Measurements from ENCODE around the gene SCIMP. TPM values are rescaled to one million over a fixed set of nuclear protein-coding genes. Genes with fewer than 3 reads are reported as not detected.

The SCIMP gene
- total and polyA plus RNA-seq, 9 of the 15 experiments (the other 6 are each of a cell fraction or from before 2014, with no cell fraction given), result 0.01 to 0.11 (median 0.04) TPM; not detected in 6

DNA sequence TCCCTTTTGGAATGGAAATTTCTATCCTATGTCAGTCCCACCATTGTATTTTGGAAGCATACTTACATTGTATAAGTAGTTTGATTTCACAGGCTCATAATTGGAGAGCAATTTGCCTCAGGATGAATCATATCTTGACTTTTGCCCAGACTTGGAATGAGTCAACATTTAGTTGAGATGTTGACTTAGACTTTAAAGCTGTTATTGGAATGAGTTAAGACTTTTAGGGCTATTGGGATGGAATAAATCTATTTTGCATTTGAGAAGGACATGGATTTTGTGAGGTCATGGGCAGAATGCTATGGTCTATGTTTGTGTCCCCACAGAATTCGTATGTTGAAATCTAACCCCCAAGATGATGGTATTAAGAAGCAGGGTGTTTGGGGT, 30.8 kb downstream of the SCIMP start:
- no peak overlapping the region for H3K27ac ChIP-seq (ENCODE audit: extremely low read depth, low read depth, low read length)
- no peaks in the 10 kb centered on the region for H3K79me2 ChIP-seq (ENCODE audit: control insufficient read depth, insufficient read depth, low read length)
- peaks cover 5 to 21% of the 10 kb centered on the region in 2 experiments; a peak in 3 of 5 replicates for H3K27me3 ChIP-seq (ENCODE audit: control insufficient read depth in 2 of 2, insufficient read depth in 2 of 2, low read length in 2 of 2)
- DNase-seq (ENCODE audit: extremely low read depth in 1 of 4, low spot score in 3 of 4) (no peak), FAIRE-seq (no peak), ATAC-seq (no peak)
- no peak overlapping the region for H3K4me2 ChIP-seq (ENCODE audit: insufficient read depth, low read length)
- ChIA-PET CTCF (ENCODE audit: low intra/inter-chr PET ratio) (no interaction called here), POLR2A (no interaction called here)
- no peak overlapping the region for H3K9ac ChIP-seq (ENCODE audit: insufficient read depth in 1 of 2, low read depth in 2 of 2, low read length in 2 of 2)
- intact Hi-C loops (cut with micrococcal nuclease), result no loop called here
- no TSS peak for BruUV-seq (replicated peaks)
- no peaks in the 10 kb centered on the region for H3K36me3 ChIP-seq (ENCODE audit: control insufficient read depth, insufficient read depth, low read length)
- H3K4me1 ChIP-seq (replicated peaks in 1 of 2; ENCODE audit: control insufficient read depth in 2 of 2, insufficient read depth in 2 of 2, low read length in 2 of 2), result no peaks in the 10 kb centered on the region
- H4K20me1 ChIP-seq (replicated peaks; ENCODE audit: control insufficient read depth, insufficient read depth, low read length), result no peaks in the 10 kb centered on the region
- no peaks in the 10 kb centered on the region for H3K9me1 ChIP-seq (ENCODE audit: control insufficient read depth, insufficient read depth, low read length)
- H2AFZ ChIP-seq (ENCODE audit: low read depth, low read length), result no peak overlapping the region
- H3K4me3 ChIP-seq, result no peak overlapping the region
- no peaks in the 10 kb centered on the region for H3K9me3 ChIP-seq (replicated peaks; ENCODE audit: control insufficient read depth, insufficient read depth, low read depth, low read length)
- TF ChIP-seq BCOR (IDR thresholded peaks at IDR 0.05), result no peak
- TF ChIP-seq FOSL1 (tag; conservative IDR thresholded peaks at IDR 0.05), result peak; percentile 32; the same call in 1 of the 2 replicates
- no peak for TF ChIP-seq KDM1A (IDR thresholded peaks at IDR 0.05)
- WGBS (ENCODE audit: insufficient coverage, low coverage, missing lambda C conversion rate), result 0% methylated on average over 1 of the region's 1 CpG
- in situ Hi-C loops (cut with MboI), result no loop called here

DNA sequence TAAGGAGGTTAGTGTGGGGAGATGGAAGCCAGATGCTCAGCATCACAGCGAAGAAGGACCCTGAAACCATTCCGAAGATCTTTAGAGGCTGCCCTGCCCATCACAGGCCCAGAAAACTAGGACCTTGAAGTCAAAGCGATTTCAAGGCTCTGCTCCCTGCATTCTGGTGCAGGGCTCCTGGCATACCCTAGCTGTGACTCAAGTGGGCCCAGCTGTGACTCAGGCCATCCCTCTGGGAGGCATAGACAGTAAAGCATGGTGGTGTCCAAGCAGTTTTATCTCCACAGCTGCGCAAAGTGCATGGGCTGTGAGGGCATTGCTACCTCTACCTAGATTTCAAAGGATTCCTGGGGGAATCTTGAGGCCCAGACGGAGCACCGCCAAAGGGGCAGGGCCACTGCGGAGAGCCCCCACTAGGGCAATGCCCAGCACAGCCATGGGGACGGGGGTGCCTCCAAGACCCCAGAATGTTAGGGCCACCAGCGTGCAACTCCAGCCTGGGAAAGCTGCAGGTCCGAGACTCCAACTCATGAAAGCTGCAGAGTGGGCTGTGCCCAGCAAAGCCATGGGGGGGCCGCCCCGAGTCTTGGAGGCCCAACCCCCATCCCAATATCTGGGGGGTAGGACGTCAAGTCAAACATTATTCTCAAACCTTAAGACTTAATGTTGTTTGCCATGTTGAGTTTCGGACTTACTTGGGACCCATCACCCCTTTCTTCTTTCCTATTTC, 31.3 kb downstream of the SCIMP start:
- Histone ChIP-seq H4K20me1 (replicated peaks; ENCODE audit: control insufficient read depth, insufficient read depth, low read length) (no peaks in the 10 kb centered on the region), H3K27me3 (ENCODE audit: control insufficient read depth in 2 of 2, insufficient read depth in 2 of 2, low read length in 2 of 2) (peaks cover 5 to 21% of the 10 kb centered on the region in 2 experiments; a peak in 3 of 5 replicates), H3K9ac (ENCODE audit: insufficient read depth in 1 of 2, low read depth in 2 of 2, low read length in 2 of 2) (no peak overlapping the region), H3K9me3 (replicated peaks; ENCODE audit: control insufficient read depth, insufficient read depth, low read depth, low read length) (no peaks in the 10 kb centered on the region), H3K79me2 (ENCODE audit: control insufficient read depth, insufficient read depth, low read length) (no peaks in the 10 kb centered on the region), H2AFZ (ENCODE audit: low read depth, low read length) (no peak overlapping the region), H3K27ac (ENCODE audit: extremely low read depth, low read depth, low read length) (no peak overlapping the region), H3K9me1 (ENCODE audit: control insufficient read depth, insufficient read depth, low read length) (no peaks in the 10 kb centered on the region), H3K4me2 (ENCODE audit: insufficient read depth, low read length) (no peak overlapping the region), H3K4me1 (replicated peaks in 1 of 2; ENCODE audit: control insufficient read depth in 2 of 2, insufficient read depth in 2 of 2, low read length in 2 of 2) (no peaks in the 10 kb centered on the region), H3K4me3 (no peak overlapping the region), H3K36me3 (ENCODE audit: control insufficient read depth, insufficient read depth, low read length) (no peaks in the 10 kb centered on the region)
- in situ Hi-C loops (cut with MboI), result no loop called here
- DNase-seq (ENCODE audit: extremely low read depth in 1 of 4, low spot score in 3 of 4) (no peak), FAIRE-seq (no peak), ATAC-seq (no peak)
- BruUV-seq (replicated peaks), result no TSS peak
- WGBS (ENCODE audit: insufficient coverage, low coverage, missing lambda C conversion rate), result 4% methylated on average over 9 of the region's 14 CpGs
- intact Hi-C loops (cut with micrococcal nuclease), result no loop called here
- CTCF ChIA-PET (ENCODE audit: low intra/inter-chr PET ratio), result no interaction called here
- POLR2A ChIA-PET, result no interaction called here
- TF ChIP-seq, protein P1, sequence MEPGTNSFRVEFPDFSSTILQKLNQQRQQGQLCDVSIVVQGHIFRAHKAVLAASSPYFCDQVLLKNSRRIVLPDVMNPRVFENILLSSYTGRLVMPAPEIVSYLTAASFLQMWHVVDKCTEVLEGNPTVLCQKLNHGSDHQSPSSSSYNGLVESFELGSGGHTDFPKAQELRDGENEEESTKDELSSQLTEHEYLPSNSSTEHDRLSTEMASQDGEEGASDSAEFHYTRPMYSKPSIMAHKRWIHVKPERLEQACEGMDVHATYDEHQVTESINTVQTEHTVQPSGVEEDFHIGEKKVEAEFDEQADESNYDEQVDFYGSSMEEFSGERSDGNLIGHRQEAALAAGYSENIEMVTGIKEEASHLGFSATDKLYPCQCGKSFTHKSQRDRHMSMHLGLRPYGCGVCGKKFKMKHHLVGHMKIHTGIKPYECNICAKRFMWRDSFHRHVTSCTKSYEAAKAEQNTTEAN (CRISPR knock-in tag; IDR thresholded peaks at IDR 0.05), result no peak
- TF ChIP-seq, protein P2, sequence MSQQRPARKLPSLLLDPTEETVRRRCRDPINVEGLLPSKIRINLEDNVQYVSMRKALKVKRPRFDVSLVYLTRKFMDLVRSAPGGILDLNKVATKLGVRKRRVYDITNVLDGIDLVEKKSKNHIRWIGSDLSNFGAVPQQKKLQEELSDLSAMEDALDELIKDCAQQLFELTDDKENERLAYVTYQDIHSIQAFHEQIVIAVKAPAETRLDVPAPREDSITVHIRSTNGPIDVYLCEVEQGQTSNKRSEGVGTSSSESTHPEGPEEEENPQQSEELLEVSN (IDR thresholded peaks at IDR 0.05; ENCODE audit: borderline replicate concordance in 1 of 2, extremely low read depth in 1 of 2, insufficient read depth in 1 of 2, insufficient read length in 1 of 2, low read depth in 1 of 2, low read length in 1 of 2, poor library complexity in 1 of 2, severe bottlenecking in 1 of 2), result no peak
- TF ChIP-seq ZNF668 (CRISPR knock-in tag; IDR thresholded peaks at IDR 0.05), result no peak
- TF ChIP-seq FOXM1 (IDR thresholded peaks at IDR 0.05; ENCODE audit: low read depth), result no peak
- TF ChIP-seq FOXM1 (CRISPR knock-in tag; IDR thresholded peaks at IDR 0.05; ENCODE audit: low read depth), result no peak
- TF ChIP-seq ZNF146 (CRISPR knock-in tag; IDR thresholded peaks at IDR 0.05; ENCODE audit: unreplicated experiment), result no peak
- no peak for TF ChIP-seq SNRNP70 (optimal IDR thresholded peaks at IDR 0.05; ENCODE audit: low read depth, low read length)
- no peak for TF ChIP-seq FOXA1 (IDR thresholded peaks at IDR 0.05; ENCODE audit: borderline replicate concordance)
